HG03139 (cell line): ENCODE data around the gene SLIRP.
A peak's percentile ranks its signal among the peaks of the same experiment; 100 is the strongest.
"Not testable (repeated sequence)": the region's sequence is repeated elsewhere in the genome, so short reads cannot be mapped to it uniquely, and the experiment has no call there.

ENCODE experiments used
- ATAC-seq: cut with Tn5 transposase; IDR thresholded peaks from one replicate; pipeline ENCODE4 v1.9.1; 2021; ENCODE audit not compliant: unreplicated experiment

SLIRP gene

GRCh38 chr14:77741438-77741837, 33.5 kb downstream of the SLIRP start:
- ATAC-seq, result no peak

- no peak for ATAC-seq
Measured at GRCh38 chr14:77746064-77746702, 38.3 kb downstream of the SLIRP start.

DNA sequence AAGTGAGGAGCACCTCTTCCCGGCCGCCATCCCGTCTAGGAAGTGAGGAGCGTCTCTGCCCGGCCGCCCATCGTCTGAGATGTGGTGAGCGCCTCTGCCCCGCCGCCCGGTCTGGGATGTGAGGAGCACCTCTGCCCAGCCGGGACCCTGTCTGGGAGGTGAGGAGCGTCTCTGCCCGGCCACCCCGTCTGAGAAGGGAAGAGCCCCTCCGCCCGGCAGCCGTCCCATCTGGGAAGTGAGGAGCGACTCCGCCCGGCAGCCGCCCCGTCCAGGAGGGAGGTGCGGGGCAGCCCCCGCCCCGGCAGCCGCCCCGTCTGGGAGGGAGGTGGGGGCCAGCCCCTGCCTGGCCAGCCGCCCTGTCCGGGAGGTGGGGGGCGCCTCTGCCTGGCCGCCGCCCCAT, 39.5 kb downstream of the SLIRP start:
- not testable (repeated sequence) for ATAC-seq

DNA sequence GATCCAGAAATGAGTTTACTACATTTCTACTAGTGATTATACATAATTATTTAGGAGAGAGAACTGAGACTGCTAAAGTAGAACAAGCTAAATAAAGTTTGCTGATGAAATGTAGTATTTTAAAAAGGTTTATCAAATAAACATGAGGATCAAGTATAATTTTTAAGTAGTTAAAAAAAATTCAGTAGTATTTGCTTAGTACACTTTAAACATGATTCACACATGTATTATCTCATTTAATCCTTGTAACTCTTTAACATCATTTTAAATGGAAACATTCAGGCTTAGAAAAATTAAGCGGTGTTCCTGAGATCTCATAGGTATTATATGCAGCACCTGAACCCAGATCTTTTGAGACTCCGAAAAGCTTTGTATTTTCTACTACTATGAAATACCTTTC, 44.4 kb downstream of the SLIRP start:
- no peak for ATAC-seq

- no peak for ATAC-seq
Measured at GRCh38 chr14:77752799-77753516, 45.1 kb downstream of the SLIRP start.

DNA sequence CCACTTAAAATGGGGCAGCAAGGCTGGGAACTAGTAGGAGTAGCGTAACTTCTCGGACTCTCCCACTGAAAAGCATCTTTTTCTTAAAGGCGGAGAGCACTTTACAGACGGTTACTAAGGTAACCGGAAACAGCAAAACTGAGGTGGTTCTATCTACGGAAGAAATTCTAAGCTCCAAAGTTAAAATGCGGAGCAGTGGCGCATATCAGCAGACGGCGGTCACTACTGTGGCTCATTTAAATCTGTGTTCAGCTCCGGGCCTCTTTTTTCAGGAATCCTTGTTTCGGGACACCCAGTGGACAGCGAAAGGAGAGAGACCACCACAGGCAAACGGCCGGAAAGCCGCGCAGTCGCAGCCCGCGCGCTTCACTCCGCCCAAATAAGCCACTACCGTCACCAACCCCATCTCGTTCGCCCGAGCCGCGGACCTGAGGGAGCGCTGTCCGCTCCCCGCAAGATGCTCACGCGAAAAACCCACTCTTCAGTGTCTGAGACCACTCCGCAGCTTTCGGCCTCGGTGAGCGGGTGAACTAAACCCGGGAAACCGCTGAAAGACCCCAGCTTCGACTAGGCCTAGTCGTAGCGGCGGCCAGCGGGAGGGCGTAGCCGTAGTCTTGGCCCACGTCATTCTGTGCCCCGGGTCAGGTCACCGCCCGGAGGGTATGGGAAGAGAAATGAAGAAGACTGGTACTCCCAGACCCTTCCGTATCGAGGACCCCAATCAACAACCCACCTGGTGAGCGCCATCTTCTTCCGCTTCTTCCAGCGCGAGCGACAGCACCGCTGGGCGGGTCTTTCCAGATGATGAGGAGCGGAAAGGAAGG, 52.7 kb downstream of the SLIRP start, which contains the start of gene SNW1:
SNW1 (minus strand) TSS at position 776 of the 824 bp plus-strand sequence; CDS start at position 747, 29 bp downstream.
- ATAC-seq, result peak; percentile 95

GRCh38 chr14:77761205-77761931, 53.5 kb downstream of the SLIRP start:
- ATAC-seq, result peak; percentile 22

DNA sequence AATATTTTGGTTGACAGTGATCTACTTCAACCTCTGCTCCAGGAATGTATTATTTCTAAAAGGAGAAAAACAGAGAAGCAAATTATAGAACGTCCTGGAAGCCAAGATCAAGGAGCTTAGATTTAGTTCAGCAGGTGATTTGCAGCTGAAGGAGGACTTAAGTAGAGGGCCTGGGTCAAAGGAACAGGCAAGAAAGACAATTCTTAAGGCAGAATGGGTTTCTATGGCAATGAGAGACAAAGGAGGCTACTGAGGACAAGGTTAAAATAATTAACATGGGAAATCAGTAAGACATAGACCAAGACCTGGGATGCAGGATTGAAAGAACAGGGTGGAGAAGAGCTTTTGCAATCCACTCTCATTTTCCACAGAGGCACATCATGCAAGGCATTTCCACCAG, 55.4 kb downstream of the SLIRP start:
- ATAC-seq, result no peak

- no peak for ATAC-seq
Measured at GRCh38 chr14:77763978-77764377, 56.1 kb downstream of the SLIRP start.
